OCI-LY1 (cell line): ENCODE results near the gene SPTLC2.

Experiments
- H2AFZ ChIP-seq: fragments of 200-600 bp; sonication (generic), shearing (Covaris generic); 2 replicates; pipeline ENCODE4 v1.6.0; 2014; ENCODE audit warnings: antibody characterized with exemption, mild to moderate bottlenecking, low read length
- H3F3A ChIP-seq: fragments of 200-600 bp; sonication (generic), shearing (Covaris generic); 2 replicates; pipeline ENCODE4 v1.6.0; 2014; ENCODE audit warnings: mild to moderate bottlenecking, antibody characterized with exemption, low read length, moderate library complexity; ENCODE audit not compliant: insufficient read depth
- H3K27ac ChIP-seq: fragments of 200-600 bp; sonication (generic); 2 replicates; pipeline ENCODE4 v1.5.1; 2014; ENCODE audit warnings: low read length, mixed run types, mild to moderate bottlenecking, low read depth; ENCODE audit not compliant: poor library complexity, severe bottlenecking
- H3K27me3 ChIP-seq: fragments of 200-600 bp; sonication (generic); 2 replicates; pipeline ENCODE4 v1.6.0; 2014; ENCODE audit warnings: antibody characterized with exemption, mild to moderate bottlenecking, low read length, moderate library complexity; ENCODE audit not compliant: insufficient read depth
- H3K36me3 ChIP-seq: fragments of 200-600 bp; sonication (generic); 2 replicates; pipeline ENCODE4 v1.6.1; 2014; ENCODE audit warnings: mild to moderate bottlenecking, antibody characterized with exemption, low read length, moderate library complexity, mixed read lengths; ENCODE audit not compliant: insufficient read depth
- H3K4me1 ChIP-seq: fragments of 200-600 bp; sonication (generic); 2 replicates; pipeline ENCODE4 v1.5.1; 2014; ENCODE audit warnings: mild to moderate bottlenecking, low read length, moderate library complexity; ENCODE audit not compliant: insufficient read depth, severe bottlenecking
- H3K4me2 ChIP-seq: fragments of 200-600 bp; sonication (generic), shearing (Covaris generic); 2 replicates; pipeline ENCODE4 v1.6.1; 2014; ENCODE audit warnings: low read length
- H3K4me3 ChIP-seq: fragments of 200-600 bp; sonication (generic); 2 replicates; pipeline ENCODE4 v1.5.1; 2014; ENCODE audit warnings: low read length, low read depth, mild to moderate bottlenecking, mixed read lengths; ENCODE audit not compliant: poor library complexity, severe bottlenecking
- H3K79me2 ChIP-seq: fragments of 200-600 bp; shearing (Covaris generic); 2 replicates; pipeline ENCODE4 v1.6.1; 2016; ENCODE audit warnings: mixed run types, low read length, mixed read lengths; ENCODE audit not compliant: insufficient read depth
- H3K9ac ChIP-seq: fragments of 200-600 bp; sonication (generic), shearing (Covaris generic); 2 replicates; pipeline ENCODE4 v1.6.1; 2014; ENCODE audit warnings: mild to moderate bottlenecking, low read length, mixed read lengths
- H3K9me2 ChIP-seq: fragments of 200-600 bp; sonication (generic), shearing (Covaris generic); 2 replicates; pipeline ENCODE4 v1.6.1; 2014; ENCODE audit warnings: low read depth, mild to moderate bottlenecking, low read length, mixed read lengths
- H3K9me3 ChIP-seq: fragments of 200-600 bp; shearing (Covaris generic); 2 replicates; pipeline ENCODE4 v1.6.1; 2014; ENCODE audit warnings: low read length, mixed read lengths
- H4K20me1 ChIP-seq: fragments of 200-600 bp; sonication (generic), shearing (Covaris generic); 2 replicates; pipeline ENCODE4 v1.6.0; 2016; ENCODE audit warnings: mild to moderate bottlenecking, low read length; ENCODE audit not compliant: insufficient read depth
- EZH2 ChIP-seq: fragments of 200-600 bp; sonication (generic), shearing (Covaris generic); IDR thresholded peaks from 2 replicates; pipeline ENCODE4 v1.8.0; 2017; ENCODE audit warnings: borderline replicate concordance, mixed run types, mild to moderate bottlenecking, antibody characterized with exemption, low read length, moderate library complexity, mixed read lengths
- TF ChIP-seq, protein P1 (sequence below): fragments of 200-600 bp; sonication (generic), shearing (Covaris generic); IDR thresholded peaks from 2 replicates; pipeline ENCODE4 v1.5.1; 2017; ENCODE audit warnings: mild to moderate bottlenecking, antibody characterized with exemption, low read length, moderate library complexity, mixed read lengths

The SPTLC2 gene

DNA sequence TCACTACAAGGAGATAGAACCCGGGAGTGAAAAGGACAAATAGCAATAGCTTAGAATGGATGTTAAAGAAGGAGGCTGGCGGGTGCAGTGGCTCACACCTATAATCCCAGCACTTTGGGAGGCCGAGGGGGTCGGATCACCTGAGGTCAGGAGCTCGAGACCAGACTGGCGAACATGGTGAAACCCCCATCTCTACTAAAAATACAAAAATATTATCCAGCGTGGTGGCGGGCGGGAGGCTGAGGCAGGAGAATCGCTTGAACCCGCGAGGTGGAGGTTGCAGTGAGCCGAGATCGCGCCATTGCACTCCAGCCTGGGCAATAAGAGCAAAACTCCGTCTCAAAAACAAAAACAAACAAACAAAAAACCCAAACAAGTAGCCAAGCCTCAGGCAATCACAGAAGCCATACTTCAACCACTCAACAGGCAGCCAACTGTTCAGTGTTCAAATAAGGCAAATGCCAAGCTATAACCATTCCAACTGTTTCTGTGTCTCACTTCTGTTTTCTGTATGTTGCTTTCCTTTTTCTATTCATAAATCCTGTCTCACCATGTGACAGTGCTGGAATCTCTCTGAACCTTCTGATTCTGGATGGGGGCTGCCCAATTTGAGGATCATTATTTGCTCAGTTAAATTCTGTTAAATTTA is 3.9 kb upstream of the SPTLC2 start:
- H3K36me3 ChIP-seq: no peaks in the 10 kb centered on the region
- no peak overlapping the region for H2AFZ ChIP-seq
- H3K9me2 ChIP-seq: no peaks in the 10 kb centered on the region
- no peak overlapping the region for H3K9ac ChIP-seq
- H3F3A ChIP-seq: no peaks in the 10 kb centered on the region
- no peak overlapping the region for H3K27ac ChIP-seq
- peaks cover 6% of the 10 kb centered on the region for H3K79me2 ChIP-seq
- H3K4me2 ChIP-seq: no peak overlapping the region
- H3K4me3 ChIP-seq: no peak overlapping the region
- no peaks in the 10 kb centered on the region for H3K27me3 ChIP-seq
- H4K20me1 ChIP-seq: no peaks in the 10 kb centered on the region
- no peaks in the 10 kb centered on the region for H3K9me3 ChIP-seq
- H3K4me1 ChIP-seq: peaks cover 9% of the 10 kb centered on the region
- no peak for TF ChIP-seq EZH2
- TF ChIP-seq, protein P1, sequence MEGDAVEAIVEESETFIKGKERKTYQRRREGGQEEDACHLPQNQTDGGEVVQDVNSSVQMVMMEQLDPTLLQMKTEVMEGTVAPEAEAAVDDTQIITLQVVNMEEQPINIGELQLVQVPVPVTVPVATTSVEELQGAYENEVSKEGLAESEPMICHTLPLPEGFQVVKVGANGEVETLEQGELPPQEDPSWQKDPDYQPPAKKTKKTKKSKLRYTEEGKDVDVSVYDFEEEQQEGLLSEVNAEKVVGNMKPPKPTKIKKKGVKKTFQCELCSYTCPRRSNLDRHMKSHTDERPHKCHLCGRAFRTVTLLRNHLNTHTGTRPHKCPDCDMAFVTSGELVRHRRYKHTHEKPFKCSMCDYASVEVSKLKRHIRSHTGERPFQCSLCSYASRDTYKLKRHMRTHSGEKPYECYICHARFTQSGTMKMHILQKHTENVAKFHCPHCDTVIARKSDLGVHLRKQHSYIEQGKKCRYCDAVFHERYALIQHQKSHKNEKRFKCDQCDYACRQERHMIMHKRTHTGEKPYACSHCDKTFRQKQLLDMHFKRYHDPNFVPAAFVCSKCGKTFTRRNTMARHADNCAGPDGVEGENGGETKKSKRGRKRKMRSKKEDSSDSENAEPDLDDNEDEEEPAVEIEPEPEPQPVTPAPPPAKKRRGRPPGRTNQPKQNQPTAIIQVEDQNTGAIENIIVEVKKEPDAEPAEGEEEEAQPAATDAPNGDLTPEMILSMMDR: no peak

DNA sequence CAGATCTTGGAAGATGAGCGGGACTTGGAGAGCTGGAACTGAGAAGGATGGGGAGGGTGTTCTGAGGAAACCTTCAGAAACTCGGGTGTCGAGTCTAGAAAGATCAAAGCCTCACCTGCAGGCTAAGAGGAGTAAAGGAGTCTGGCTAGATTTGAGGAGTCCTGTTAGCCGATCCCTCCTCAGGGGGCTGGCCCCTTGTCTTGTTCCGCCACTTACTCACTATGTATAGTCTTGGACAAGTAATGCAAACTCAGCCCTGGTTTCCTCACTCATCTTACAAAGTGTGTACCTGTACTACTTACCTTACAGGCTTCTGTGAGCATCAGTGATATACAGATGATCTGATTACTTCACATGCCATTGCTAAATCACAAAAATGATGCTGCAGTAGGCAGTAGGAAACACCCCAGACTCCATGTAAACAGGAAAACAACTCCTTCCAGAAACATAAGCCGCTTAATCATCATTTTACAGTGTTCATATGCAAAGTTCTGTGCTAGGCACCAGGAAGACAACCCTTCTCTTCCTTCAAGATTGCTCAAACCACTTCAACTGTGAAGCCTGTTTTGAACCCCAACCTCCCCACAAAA is 2.0 kb upstream of the SPTLC2 start:
- Histone ChIP-seq H3K9ac (no peak overlapping the region), H3K9me2 (no peaks in the 10 kb centered on the region), H3K27ac (no peak overlapping the region), H3K36me3 (peaks cover 8% of the 10 kb centered on the region; the same call in 1 of the 2 replicates), H3K79me2 (peaks cover 18% of the 10 kb centered on the region), H2AFZ (0 out of 2 replicates have a peak overlapping the region, but pooled peaks have one; percentile 3), H3K4me3 (no peak overlapping the region), H3K9me3 (no peaks in the 10 kb centered on the region), H4K20me1 (no peaks in the 10 kb centered on the region), H3F3A (no peaks in the 10 kb centered on the region), H3K4me2 (no peak overlapping the region), H3K27me3 (no peaks in the 10 kb centered on the region), H3K4me1 (peaks cover 27% of the 10 kb centered on the region)
- TF ChIP-seq EZH2: no peak
- TF ChIP-seq, protein P1: no peak

DNA sequence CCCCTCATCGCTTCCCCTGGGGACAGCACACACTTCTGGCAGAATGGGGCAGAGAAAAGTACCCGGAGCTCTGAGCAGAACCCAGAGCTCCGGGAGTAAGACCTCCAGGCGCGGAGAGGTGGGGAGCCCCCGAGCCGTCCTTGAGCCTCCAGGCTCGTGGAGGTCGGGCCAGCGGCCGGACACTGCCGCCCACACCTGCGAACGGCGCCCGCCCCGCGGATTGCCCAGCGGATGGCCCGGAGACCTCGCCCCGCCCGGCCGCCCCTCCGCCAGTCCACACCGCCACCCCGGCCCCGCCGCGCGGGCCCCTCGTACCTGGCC is 344 bp downstream of the SPTLC2 start:
- no peak overlapping the region for H2AFZ ChIP-seq

More for the DNA sequence above, 344 bp downstream of the SPTLC2 start:
- H3K79me2 ChIP-seq: peaks cover 42% of the 10 kb centered on the region
- peak overlapping the region; percentile 73 for H3K4me3 ChIP-seq
- no peaks in the 10 kb centered on the region for H3F3A ChIP-seq
- no peaks in the 10 kb centered on the region for H3K9me2 ChIP-seq
- H3K4me1 ChIP-seq: peaks cover 38% of the 10 kb centered on the region
- no peaks in the 10 kb centered on the region for H3K9me3 ChIP-seq
- peak overlapping the region; percentile 86 for H3K4me2 ChIP-seq
- H3K27me3 ChIP-seq: no peaks in the 10 kb centered on the region
- H3K9ac ChIP-seq: peak overlapping the region; percentile 84
- no peaks in the 10 kb centered on the region for H4K20me1 ChIP-seq
- H3K36me3 ChIP-seq: peaks cover 14% of the 10 kb centered on the region; the same call in 1 of the 2 replicates
- TF ChIP-seq, protein P1: no peak
- TF ChIP-seq EZH2: no peak
- peak overlapping the region; percentile 57 for H3K27ac ChIP-seq
